ENCODE data around the gene TGFB3. TPM values are rescaled to one million over a fixed set of nuclear protein-coding genes. Genes with fewer than 3 reads are reported as not detected.
A peak's percentile ranks its signal among the peaks of the same experiment; 100 is the strongest.

TGFB3 gene
- 3.1 and 4.4 TPM in 2 replicates for total RNA-seq

GRCh38 chr14:75981426-75982265 lies at the start of gene TGFB3:
TSS of gene TGFB3 (minus strand) at chr14:75981995. CDS start at chr14:75980893, 1,102 bp downstream.
- peaks cover 70% of the 10 kb centered on the region for H3K4me1 Mint-ChIP-seq
- no peaks in the 10 kb centered on the region for H3K9me3 Mint-ChIP-seq
- DNase-seq: no peak
- peak; percentile 38 for ATAC-seq (ENCODE audit: low read depth)
- ChIA-PET POLR2A (interaction anchor here (1.3 to 3.0 kb wide), 3 partner anchors 21 to 273 kb away, joined by 4 to 25 read pairs (median 16); no protein-coding TSS in a partner anchor), CTCF (interaction anchor here (0.7 to 11.8 kb wide), 13 partner anchors 11 to 405 kb away, joined by 3 to 363 read pairs (median 4); partner anchors contain the start of gene FLVCR2)
- intact Hi-C loops (cut with micrococcal nuclease): loop anchor here (1.0 to 10.0 kb wide), 8 partner anchors 21 to 849 kb away; partner anchors contain the start of genes GPATCH2L and TTLL5
- H3K27me3 Mint-ChIP-seq: no peaks in the 10 kb centered on the region
- TF ChIP-seq, protein P1, sequence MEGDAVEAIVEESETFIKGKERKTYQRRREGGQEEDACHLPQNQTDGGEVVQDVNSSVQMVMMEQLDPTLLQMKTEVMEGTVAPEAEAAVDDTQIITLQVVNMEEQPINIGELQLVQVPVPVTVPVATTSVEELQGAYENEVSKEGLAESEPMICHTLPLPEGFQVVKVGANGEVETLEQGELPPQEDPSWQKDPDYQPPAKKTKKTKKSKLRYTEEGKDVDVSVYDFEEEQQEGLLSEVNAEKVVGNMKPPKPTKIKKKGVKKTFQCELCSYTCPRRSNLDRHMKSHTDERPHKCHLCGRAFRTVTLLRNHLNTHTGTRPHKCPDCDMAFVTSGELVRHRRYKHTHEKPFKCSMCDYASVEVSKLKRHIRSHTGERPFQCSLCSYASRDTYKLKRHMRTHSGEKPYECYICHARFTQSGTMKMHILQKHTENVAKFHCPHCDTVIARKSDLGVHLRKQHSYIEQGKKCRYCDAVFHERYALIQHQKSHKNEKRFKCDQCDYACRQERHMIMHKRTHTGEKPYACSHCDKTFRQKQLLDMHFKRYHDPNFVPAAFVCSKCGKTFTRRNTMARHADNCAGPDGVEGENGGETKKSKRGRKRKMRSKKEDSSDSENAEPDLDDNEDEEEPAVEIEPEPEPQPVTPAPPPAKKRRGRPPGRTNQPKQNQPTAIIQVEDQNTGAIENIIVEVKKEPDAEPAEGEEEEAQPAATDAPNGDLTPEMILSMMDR (IDR thresholded peaks at IDR 0.05): no peak
- no peaks in the 10 kb centered on the region for H3K36me3 Mint-ChIP-seq (ENCODE audit: low read depth)
- H3K27ac Mint-ChIP-seq: peak within 1 kb of the TSS; percentile 72
- peak within 1 kb of the TSS; percentile 87 for H3K4me3 Mint-ChIP-seq

DNA sequence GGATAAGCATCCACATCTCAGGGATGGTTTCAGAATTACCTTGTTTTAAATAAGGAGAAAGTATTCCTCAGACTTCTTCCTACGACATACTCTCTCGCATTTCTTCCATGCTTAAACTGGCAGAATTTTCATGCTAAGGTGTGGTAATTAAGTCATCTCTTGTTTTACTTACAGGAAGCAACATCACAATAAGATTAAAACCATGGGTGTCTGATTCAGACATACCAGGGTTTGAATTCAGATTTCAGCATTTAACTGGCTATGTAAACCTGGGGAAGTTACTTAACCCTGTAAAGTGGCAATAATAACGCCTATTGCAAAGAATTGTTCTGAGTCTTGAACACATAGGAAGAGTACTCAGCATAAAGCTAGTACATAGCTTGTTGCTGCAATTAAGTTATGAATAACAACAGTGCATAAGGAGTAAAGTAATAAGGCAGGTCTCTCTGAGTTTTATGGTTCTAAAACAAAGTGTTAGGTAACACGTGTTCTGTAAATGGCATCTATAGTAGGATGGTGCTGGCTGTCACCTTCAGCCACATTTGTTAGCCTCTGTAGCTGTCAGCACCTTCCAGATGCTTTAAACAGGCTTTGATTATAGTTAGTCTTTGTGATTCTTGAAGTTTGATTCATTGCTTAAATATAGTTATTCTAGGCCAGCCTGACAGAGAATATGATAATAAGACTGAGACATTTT lies 42.6 kb upstream of the TGFB3 start:
- POLR2A ChIA-PET: no interaction called here
- H3K4me1 Mint-ChIP-seq: no peaks in the 10 kb centered on the region

DNA sequence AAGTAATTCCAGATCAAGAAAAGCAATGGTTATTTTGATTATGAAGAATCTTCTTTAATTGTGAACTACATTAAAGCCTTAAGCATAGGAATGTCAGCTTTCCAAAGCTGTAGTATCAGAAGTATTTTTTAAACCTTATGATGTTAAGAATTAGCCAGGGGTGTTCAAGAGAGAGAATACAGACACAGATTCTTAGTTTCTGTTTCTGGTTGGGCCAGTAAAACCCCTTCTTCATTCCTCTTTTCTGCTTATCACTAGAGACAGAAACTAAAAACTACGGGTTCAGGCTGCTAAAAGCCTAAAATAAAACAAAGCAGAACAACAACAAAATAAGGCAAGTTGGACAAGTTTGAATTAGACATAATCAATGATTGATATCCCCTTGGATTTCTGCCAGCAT lies 42.0 kb upstream of the TGFB3 start:
- Mint-ChIP-seq H3K4me1 (no peaks in the 10 kb centered on the region), H3K27me3 (no peaks in the 10 kb centered on the region), H3K27ac (no peak overlapping the region), H3K9me3 (peaks cover 14% of the 10 kb centered on the region), H3K36me3 (ENCODE audit: low read depth) (peaks cover 59% of the 10 kb centered on the region), H3K4me3 (no peak overlapping the region)
- intact Hi-C loops (cut with micrococcal nuclease): no loop called here
- ATAC-seq (ENCODE audit: low read depth) (no peak), DNase-seq (no peak)
- CTCF ChIA-PET: no interaction called here
- TF ChIP-seq, protein P1 (IDR thresholded peaks at IDR 0.05): no peak
- POLR2A ChIA-PET: no interaction called here

More for the DNA sequence above, 42.6 kb upstream of the TGFB3 start:
- TF ChIP-seq, protein P1 (IDR thresholded peaks at IDR 0.05): no peak
- no peak for ATAC-seq (ENCODE audit: low read depth)
- Mint-ChIP-seq H3K27me3 (no peaks in the 10 kb centered on the region), H3K9me3 (peaks cover 11% of the 10 kb centered on the region), H3K36me3 (ENCODE audit: low read depth) (peaks cover 59% of the 10 kb centered on the region), H3K27ac (no peak overlapping the region), H3K4me3 (no peak overlapping the region)
- intact Hi-C loops (cut with micrococcal nuclease): no loop called here
- CTCF ChIA-PET: no interaction called here
- DNase-seq: no peak

- H3K9me3 Mint-ChIP-seq: peaks cover 17% of the 10 kb centered on the region
- H3K36me3 Mint-ChIP-seq (ENCODE audit: low read depth): peaks cover 60% of the 10 kb centered on the region
- H3K27ac Mint-ChIP-seq: no peak overlapping the region
- ATAC-seq (ENCODE audit: low read depth) (no peak), DNase-seq (no peak)
- H3K4me3 Mint-ChIP-seq: no peak overlapping the region
- ChIA-PET CTCF (no interaction called here), POLR2A (no interaction called here)
- no peaks in the 10 kb centered on the region for H3K27me3 Mint-ChIP-seq
- TF ChIP-seq, protein P1 (IDR thresholded peaks at IDR 0.05): no peak
- H3K4me1 Mint-ChIP-seq: no peaks in the 10 kb centered on the region
- intact Hi-C loops (cut with micrococcal nuclease): no loop called here
These were observed 41.2 kb upstream of the TGFB3 start for GRCh38 chr14:76022991-76023390.

GRCh38 chr14:76019676-76020075 lies 37.9 kb upstream of the TGFB3 start:
- ATAC-seq (ENCODE audit: low read depth) (no peak), DNase-seq (no peak)
- Mint-ChIP-seq H3K9me3 (peaks cover 23% of the 10 kb centered on the region), H3K36me3 (ENCODE audit: low read depth) (peaks cover 68% of the 10 kb centered on the region), H3K27ac (no peak overlapping the region), H3K27me3 (no peaks in the 10 kb centered on the region), H3K4me3 (no peak overlapping the region), H3K4me1 (peaks cover 14% of the 10 kb centered on the region)
- ChIA-PET CTCF (interaction anchor here (0.7 kb wide), 1 partner anchor 468 kb away, joined by 3 read pairs; no protein-coding TSS in a partner anchor), POLR2A (no interaction called here)
- intact Hi-C loops (cut with micrococcal nuclease): no loop called here
- TF ChIP-seq, protein P1 (IDR thresholded peaks at IDR 0.05): no peak

Data from activated B cell treated with CpG ODN at 0.5 μM for 24 hours (primary cell).